Measurements from ENCODE around the gene FBLN2. TPM values are rescaled to one million over a fixed set of nuclear protein-coding genes. Genes with fewer than 3 reads are reported as not detected.

The FBLN2 gene
- total RNA-seq, 3 donors from 2014 or later (not counting 1 experiment from before 2014, with no cell fraction given), result 0.61 to 2.7 (median 1.6) TPM

DNA sequence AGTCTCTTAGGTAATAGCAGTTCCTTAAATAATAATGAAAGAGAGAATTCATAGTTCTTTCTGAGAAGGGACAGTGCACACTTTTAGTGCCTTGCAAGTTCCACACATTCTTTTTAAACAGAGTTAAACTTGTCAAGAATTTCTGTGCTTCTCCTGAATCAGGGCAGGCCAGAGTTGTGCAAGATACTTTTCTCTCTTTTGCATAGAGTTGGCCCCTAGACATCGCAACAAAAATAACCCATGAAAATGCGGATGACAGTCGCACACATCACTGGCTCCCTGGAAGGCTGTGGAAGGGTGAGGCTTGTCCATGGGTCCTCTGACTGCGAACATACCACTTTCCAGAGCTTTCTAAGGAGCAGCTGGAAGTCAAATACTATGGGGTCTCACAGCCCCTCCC lies 40.1 kb downstream of the FBLN2 start:
- no peaks in the 10 kb centered on the region for H3K4me1 ChIP-seq (ENCODE audit: control insufficient read depth, insufficient read depth, low read length)
- H3K4me1 Mint-ChIP-seq, result no peaks in the 10 kb centered on the region
- no peaks in the 10 kb centered on the region for H3K9me3 ChIP-seq (ENCODE audit: control insufficient read depth, insufficient read depth, low read length)
- no peaks in the 10 kb centered on the region for H3K27me3 ChIP-seq (ENCODE audit: control insufficient read depth, insufficient read depth, low read length)
- H3K27me3 Mint-ChIP-seq (ENCODE audit: low read depth in 2 of 2), result no peaks in the 10 kb centered on the region
- no peak overlapping the region for H3K27ac ChIP-seq (ENCODE audit: low read length)
- 82% methylated on average over 4 of the region's 4 CpGs for WGBS (ENCODE audit: insufficient coverage)
- H3K4me3 Mint-ChIP-seq, result no peak overlapping the region
- no peak for ATAC-seq
- no peaks in the 10 kb centered on the region for H3K36me3 Mint-ChIP-seq
- no peak overlapping the region for H3K27ac Mint-ChIP-seq
- H3K4me3 ChIP-seq (ENCODE audit: low read length), result no peak overlapping the region
- no peaks in the 10 kb centered on the region for H3K9me3 Mint-ChIP-seq
- TF ChIP-seq, protein P1, sequence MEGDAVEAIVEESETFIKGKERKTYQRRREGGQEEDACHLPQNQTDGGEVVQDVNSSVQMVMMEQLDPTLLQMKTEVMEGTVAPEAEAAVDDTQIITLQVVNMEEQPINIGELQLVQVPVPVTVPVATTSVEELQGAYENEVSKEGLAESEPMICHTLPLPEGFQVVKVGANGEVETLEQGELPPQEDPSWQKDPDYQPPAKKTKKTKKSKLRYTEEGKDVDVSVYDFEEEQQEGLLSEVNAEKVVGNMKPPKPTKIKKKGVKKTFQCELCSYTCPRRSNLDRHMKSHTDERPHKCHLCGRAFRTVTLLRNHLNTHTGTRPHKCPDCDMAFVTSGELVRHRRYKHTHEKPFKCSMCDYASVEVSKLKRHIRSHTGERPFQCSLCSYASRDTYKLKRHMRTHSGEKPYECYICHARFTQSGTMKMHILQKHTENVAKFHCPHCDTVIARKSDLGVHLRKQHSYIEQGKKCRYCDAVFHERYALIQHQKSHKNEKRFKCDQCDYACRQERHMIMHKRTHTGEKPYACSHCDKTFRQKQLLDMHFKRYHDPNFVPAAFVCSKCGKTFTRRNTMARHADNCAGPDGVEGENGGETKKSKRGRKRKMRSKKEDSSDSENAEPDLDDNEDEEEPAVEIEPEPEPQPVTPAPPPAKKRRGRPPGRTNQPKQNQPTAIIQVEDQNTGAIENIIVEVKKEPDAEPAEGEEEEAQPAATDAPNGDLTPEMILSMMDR (IDR thresholded peaks at IDR 0.05), result no peak
- no peaks in the 10 kb centered on the region for H3K36me3 ChIP-seq (ENCODE audit: control insufficient read depth, insufficient read depth, low read length)
- DNase-seq, result no peak
- intact Hi-C loops (cut with micrococcal nuclease), result no loop called here

DNA sequence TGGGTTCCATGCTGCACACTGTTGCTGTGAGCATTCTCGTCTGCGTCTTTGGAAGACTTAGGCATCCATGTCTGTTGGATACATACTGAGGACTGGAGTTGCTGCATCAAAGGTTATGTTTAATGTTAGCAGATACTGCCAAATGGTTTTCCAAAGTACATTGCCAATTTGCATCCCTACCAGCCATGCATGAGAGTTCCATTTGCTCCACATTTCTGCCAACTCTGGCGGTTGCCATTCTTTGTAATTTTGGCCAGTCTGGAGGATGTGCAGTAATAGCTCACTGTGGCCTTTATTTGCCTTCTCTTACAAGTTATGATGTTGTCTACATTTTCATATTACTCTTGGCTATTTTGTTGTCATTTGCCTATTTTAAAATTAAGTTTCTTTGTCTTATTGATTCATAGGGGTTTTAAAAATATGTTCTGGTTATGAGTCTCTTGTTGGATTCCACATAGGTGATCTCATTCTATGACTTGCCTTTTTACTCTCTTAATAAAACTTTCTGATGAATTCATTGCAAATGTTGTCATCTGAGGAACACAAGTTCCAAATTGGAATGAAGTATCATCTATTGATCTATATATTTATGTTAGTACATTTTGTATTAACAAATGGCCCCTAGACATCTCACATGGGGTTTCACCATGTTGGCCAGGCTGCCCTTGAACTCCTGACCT lies 42.1 kb downstream of the FBLN2 start:
- TF ChIP-seq, protein P1 (IDR thresholded peaks at IDR 0.05), result no peak
- peaks cover 0 to 4% of the 10 kb centered on the region in 2 donors for H3K27me3 Mint-ChIP-seq (ENCODE audit: low read depth in 2 of 2)

DNA sequence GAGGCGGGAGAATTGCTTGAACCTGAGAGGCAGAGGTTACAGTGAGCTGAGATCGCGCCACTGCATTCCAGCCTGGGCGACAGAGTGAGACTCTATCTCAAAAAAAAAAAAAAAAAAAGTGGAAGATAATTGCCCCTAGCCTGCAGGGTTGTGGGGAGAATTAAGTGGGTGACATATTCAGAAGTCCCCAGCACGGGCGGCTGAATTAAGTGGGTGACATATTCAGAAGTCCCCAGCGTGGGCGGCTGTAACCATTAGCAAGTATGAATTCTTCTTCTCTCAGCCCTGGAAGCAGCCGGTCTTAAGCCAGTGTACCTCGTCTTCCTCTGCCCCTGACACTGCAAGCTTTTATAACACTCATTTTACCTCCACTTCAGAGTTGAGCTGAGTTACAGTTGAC lies 44.7 kb downstream of the FBLN2 start:
- ATAC-seq, result no peak
- Histone ChIP-seq H3K9me3 (ENCODE audit: control insufficient read depth, insufficient read depth, low read length) (no peaks in the 10 kb centered on the region), H3K4me3 (ENCODE audit: low read length) (no peak overlapping the region), H3K4me1 (ENCODE audit: control insufficient read depth, insufficient read depth, low read length) (no peaks in the 10 kb centered on the region), H3K36me3 (ENCODE audit: control insufficient read depth, insufficient read depth, low read length) (no peaks in the 10 kb centered on the region), H3K27me3 (ENCODE audit: control insufficient read depth, insufficient read depth, low read length) (no peaks in the 10 kb centered on the region), H3K27ac (ENCODE audit: low read length) (no peak overlapping the region)
- WGBS (ENCODE audit: insufficient coverage), result 84% methylated on average over 10 of the region's 10 CpGs
- DNase-seq, result no peak
- no peaks in the 10 kb centered on the region for H3K36me3 Mint-ChIP-seq
- peaks cover 0 to 4% of the 10 kb centered on the region in 2 donors for H3K27me3 Mint-ChIP-seq (ENCODE audit: low read depth in 2 of 2)
- no peaks in the 10 kb centered on the region for H3K4me1 Mint-ChIP-seq
- intact Hi-C loops (cut with micrococcal nuclease), result no loop called here
- no peaks in the 10 kb centered on the region for H3K9me3 Mint-ChIP-seq
- no peak overlapping the region for H3K4me3 Mint-ChIP-seq
- TF ChIP-seq, protein P1 (IDR thresholded peaks at IDR 0.05), result no peak
- no peak overlapping the region for H3K27ac Mint-ChIP-seq

More for the DNA sequence above, 42.1 kb downstream of the FBLN2 start:
- no peak overlapping the region for H3K27ac ChIP-seq (ENCODE audit: low read length)
- no peak for ATAC-seq
- no peak overlapping the region for H3K4me3 Mint-ChIP-seq
- no peaks in the 10 kb centered on the region for H3K27me3 ChIP-seq (ENCODE audit: control insufficient read depth, insufficient read depth, low read length)
- intact Hi-C loops (cut with micrococcal nuclease), result no loop called here
- no peaks in the 10 kb centered on the region for H3K4me1 Mint-ChIP-seq
- H3K4me3 ChIP-seq (ENCODE audit: low read length), result no peak overlapping the region
- no peaks in the 10 kb centered on the region for H3K9me3 ChIP-seq (ENCODE audit: control insufficient read depth, insufficient read depth, low read length)
- H3K4me1 ChIP-seq (ENCODE audit: control insufficient read depth, insufficient read depth, low read length), result no peaks in the 10 kb centered on the region
- no peak overlapping the region for H3K27ac Mint-ChIP-seq
- no peaks in the 10 kb centered on the region for H3K36me3 ChIP-seq (ENCODE audit: control insufficient read depth, insufficient read depth, low read length)
- no peaks in the 10 kb centered on the region for H3K36me3 Mint-ChIP-seq
- H3K9me3 Mint-ChIP-seq, result no peaks in the 10 kb centered on the region
- DNase-seq, result no peak
- 98% methylated on average over 2 of the region's 3 CpGs for WGBS (ENCODE audit: insufficient coverage)

DNA sequence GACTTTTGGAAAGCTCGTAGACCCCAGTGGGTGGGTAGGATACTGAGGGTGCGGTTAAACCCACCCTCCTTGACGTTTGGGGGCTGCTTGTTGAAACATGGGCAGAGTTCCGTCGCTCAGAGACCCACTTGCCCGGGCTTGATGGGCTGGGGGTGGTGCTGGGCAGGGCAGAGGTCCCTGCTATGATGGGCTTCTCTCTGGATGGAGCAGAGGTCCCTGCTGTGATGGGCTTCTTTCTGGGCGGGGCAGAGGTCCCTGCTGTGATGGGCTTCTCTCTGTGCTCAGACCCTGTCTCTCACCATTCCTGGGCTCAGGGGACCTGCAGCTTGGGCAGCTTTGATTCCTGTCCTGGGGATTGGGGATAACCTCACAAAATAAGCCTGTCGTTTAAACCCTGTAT lies 45.2 kb downstream of the FBLN2 start:
- TF ChIP-seq, protein P1 (IDR thresholded peaks at IDR 0.05), result no peak
- H3K4me3 ChIP-seq (ENCODE audit: low read length), result no peak overlapping the region
- H3K27ac ChIP-seq (ENCODE audit: low read length), result no peak overlapping the region
- WGBS (ENCODE audit: insufficient coverage), result 82% methylated on average over 8 of the region's 8 CpGs
- H3K9me3 Mint-ChIP-seq, result no peaks in the 10 kb centered on the region
- no peak overlapping the region for H3K27ac Mint-ChIP-seq
- H3K9me3 ChIP-seq (ENCODE audit: control insufficient read depth, insufficient read depth, low read length), result no peaks in the 10 kb centered on the region
- intact Hi-C loops (cut with micrococcal nuclease), result no loop called here
- H3K4me1 ChIP-seq (ENCODE audit: control insufficient read depth, insufficient read depth, low read length), result no peaks in the 10 kb centered on the region
- no peaks in the 10 kb centered on the region for H3K27me3 ChIP-seq (ENCODE audit: control insufficient read depth, insufficient read depth, low read length)
- no peaks in the 10 kb centered on the region for H3K4me1 Mint-ChIP-seq
- H3K36me3 Mint-ChIP-seq, result no peaks in the 10 kb centered on the region
- H3K4me3 Mint-ChIP-seq, result no peak overlapping the region
- H3K36me3 ChIP-seq (ENCODE audit: control insufficient read depth, insufficient read depth, low read length), result no peaks in the 10 kb centered on the region
- H3K27me3 Mint-ChIP-seq (ENCODE audit: low read depth in 2 of 2), result peaks cover 0 to 9% of the 10 kb centered on the region in 2 donors
- ATAC-seq (no peak), DNase-seq (no peak)
